Upper lobe of right lung (tissue), 1 donor: ENCODE data around the gene FIBCD1. TPM values are rescaled to one million over a fixed set of nuclear protein-coding genes. Genes with fewer than 3 reads are reported as not detected.

ENCODE experiments used
- ATAC-seq: fragments of 200-7000 bp; cut with Tn5 transposase; one replicate; pipeline ENCODE4 v1.9.1; 2020; ENCODE audit warnings: mild to moderate bottlenecking, moderate library complexity
- DNase-seq: peaks from one replicate; pipeline ENCODE4 v3.0.0-alpha.2; 2020
- H3K27ac ChIP-seq: fragments of 200-600 bp; one replicate; pipeline ENCODE4 v1.8.0; 2022
- H3K27me3 ChIP-seq: fragments of 200-600 bp; one replicate; pipeline ENCODE4 v1.8.0; 2022; ENCODE audit warnings: mild to moderate bottlenecking
- H3K36me3 ChIP-seq: fragments of 200-600 bp; one replicate; pipeline ENCODE4 v1.8.0; 2022
- H3K4me1 ChIP-seq: fragments of 200-600 bp; one replicate; pipeline ENCODE4 v1.8.0; 2022
- H3K4me3 ChIP-seq: fragments of 200-600 bp; one replicate; pipeline ENCODE4 v1.8.0; 2022; ENCODE audit warnings: mild to moderate bottlenecking
- H3K9me3 ChIP-seq: fragments of 200-600 bp; one replicate; pipeline ENCODE4 v1.8.0; 2022
- CTCF ChIP-seq: fragments of 200-600 bp; IDR thresholded peaks from one replicate; pipeline ENCODE4 v1.8.0; 2022; ENCODE audit warnings: antibody characterized with exemption
- intact Hi-C: fragments of 100-400 bp; cut with DNase I; formaldehyde crosslinking; loops from one replicate; pipeline ENCODE4 v1.11.0; 2022
- total RNA-seq: library from RNA; stranded (reverse); fragmentation: NEBNext Ultra II Directional; extraction: Animal tissue kit (Norgen Biotek cat#: 25700); gene quantifications from one replicate; pipeline ENCODE4 v1.2.1, GENCODE V29; 2021
- donor health status: DM: no; HTN: yes; CAD: no; lungs with severe emphysema.

FIBCD1 gene
- total RNA-seq, 1 donor from 2014 or later = 2.7 TPM

- no peaks in the 10 kb centered on the region for H3K9me3 ChIP-seq
- no peak overlapping the region for H3K27ac ChIP-seq
- H3K4me3 ChIP-seq = no peak overlapping the region
- peaks cover 7% of the 10 kb centered on the region for H3K27me3 ChIP-seq
- H3K36me3 ChIP-seq = no peaks in the 10 kb centered on the region
- ATAC-seq (no peak), DNase-seq (no peak)
- no peaks in the 10 kb centered on the region for H3K4me1 ChIP-seq
- intact Hi-C loops = no loop called here
- TF ChIP-seq CTCF = no peak
Observed at GRCh38 chr9:130947618-130948140, 8.6 kb upstream of the FIBCD1 start.

- Histone ChIP-seq H3K27me3 (peaks cover 13% of the 10 kb centered on the region), H3K27ac (no peak overlapping the region), H3K4me3 (no peak overlapping the region), H3K9me3 (no peaks in the 10 kb centered on the region), H3K36me3 (no peaks in the 10 kb centered on the region), H3K4me1 (no peaks in the 10 kb centered on the region)
- no peak for TF ChIP-seq CTCF
- DNase-seq (no peak), ATAC-seq (no peak)
- intact Hi-C loops = no loop called here
Observed at GRCh38 chr9:130946766-130947617, 7.9 kb upstream of the FIBCD1 start.

- peaks cover 3% of the 10 kb centered on the region for H3K4me1 ChIP-seq
- no peak for DNase-seq
- H3K27ac ChIP-seq = no peak overlapping the region
- peaks cover 32% of the 10 kb centered on the region for H3K27me3 ChIP-seq
- H3K4me3 ChIP-seq = no peak overlapping the region
- no peaks in the 10 kb centered on the region for H3K36me3 ChIP-seq
- no peaks in the 10 kb centered on the region for H3K9me3 ChIP-seq
- intact Hi-C loops = no loop called here
- ATAC-seq = no peak
- TF ChIP-seq CTCF = no peak
Observed at GRCh38 chr9:130945173-130945572, 6.1 kb upstream of the FIBCD1 start.

- DNase-seq = no peak
- Histone ChIP-seq H3K27ac (no peak overlapping the region), H3K36me3 (no peaks in the 10 kb centered on the region), H3K4me3 (no peak overlapping the region), H3K9me3 (no peaks in the 10 kb centered on the region), H3K27me3 (peaks cover 37% of the 10 kb centered on the region), H3K4me1 (peaks cover 3% of the 10 kb centered on the region)
- no peak for ATAC-seq
- intact Hi-C loops = no loop called here
- TF ChIP-seq CTCF = no peak
Observed at GRCh38 chr9:130944510-130945058, 5.5 kb upstream of the FIBCD1 start.

- Histone ChIP-seq H3K4me3 (no peak overlapping the region), H3K9me3 (no peaks in the 10 kb centered on the region), H3K36me3 (no peaks in the 10 kb centered on the region), H3K27me3 (peaks cover 46% of the 10 kb centered on the region), H3K27ac (no peak overlapping the region), H3K4me1 (peaks cover 9% of the 10 kb centered on the region)
- ATAC-seq = no peak
- intact Hi-C loops = no loop called here
- DNase-seq = no peak
- TF ChIP-seq CTCF = no peak
Observed at GRCh38 chr9:130943777-130944176, 4.7 kb upstream of the FIBCD1 start.
